ENCODE results near the gene ZBTB11. TPM values are rescaled to one million over a fixed set of nuclear protein-coding genes. Genes with fewer than 3 reads are reported as not detected.

ZBTB11 gene
- total and polyA plus RNA-seq, 7 donors, result 3.0 to 24.4 (median 18.6) TPM

DNA sequence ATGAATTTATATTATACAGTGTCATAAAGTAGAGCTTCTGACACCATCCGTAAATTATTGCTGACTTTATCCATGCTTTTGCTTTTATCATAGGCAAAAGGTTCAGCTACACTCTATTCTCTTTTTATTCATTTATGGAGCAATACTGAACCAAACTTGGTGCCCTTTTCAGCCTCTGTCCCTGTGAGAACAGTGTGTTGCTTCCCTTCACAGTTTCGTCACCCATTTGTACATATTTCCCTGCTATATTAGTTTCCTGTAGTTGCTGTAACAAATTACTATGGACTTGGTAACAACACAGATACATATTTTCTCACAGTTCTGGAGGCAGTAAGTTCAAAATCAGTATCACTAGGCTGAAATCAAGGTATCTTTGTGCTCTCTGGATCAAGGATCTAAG is 12.4 kb upstream of the ZBTB11 start:
- Histone ChIP-seq H3K4me3 (no peak overlapping the region), H3K4me1 (peaks cover 0 to 25% (median 23%) of the 10 kb centered on the region in 4 donors), H3K9me3 (no peaks in the 10 kb centered on the region), H3K27me3 (no peaks in the 10 kb centered on the region), H3K36me3 (peaks cover 0 to 12% (median under 1%) of the 10 kb centered on the region in 4 donors), H3K27ac (no peak overlapping the region)
- intact Hi-C loops (cut with DNase I), result loop anchor here (5.0 to 10.0 kb wide), 3 partner anchors 88 to 1194 kb away; partner anchors contain the start of genes NXPE3 and TMEM45A
- TF ChIP-seq, protein P1, sequence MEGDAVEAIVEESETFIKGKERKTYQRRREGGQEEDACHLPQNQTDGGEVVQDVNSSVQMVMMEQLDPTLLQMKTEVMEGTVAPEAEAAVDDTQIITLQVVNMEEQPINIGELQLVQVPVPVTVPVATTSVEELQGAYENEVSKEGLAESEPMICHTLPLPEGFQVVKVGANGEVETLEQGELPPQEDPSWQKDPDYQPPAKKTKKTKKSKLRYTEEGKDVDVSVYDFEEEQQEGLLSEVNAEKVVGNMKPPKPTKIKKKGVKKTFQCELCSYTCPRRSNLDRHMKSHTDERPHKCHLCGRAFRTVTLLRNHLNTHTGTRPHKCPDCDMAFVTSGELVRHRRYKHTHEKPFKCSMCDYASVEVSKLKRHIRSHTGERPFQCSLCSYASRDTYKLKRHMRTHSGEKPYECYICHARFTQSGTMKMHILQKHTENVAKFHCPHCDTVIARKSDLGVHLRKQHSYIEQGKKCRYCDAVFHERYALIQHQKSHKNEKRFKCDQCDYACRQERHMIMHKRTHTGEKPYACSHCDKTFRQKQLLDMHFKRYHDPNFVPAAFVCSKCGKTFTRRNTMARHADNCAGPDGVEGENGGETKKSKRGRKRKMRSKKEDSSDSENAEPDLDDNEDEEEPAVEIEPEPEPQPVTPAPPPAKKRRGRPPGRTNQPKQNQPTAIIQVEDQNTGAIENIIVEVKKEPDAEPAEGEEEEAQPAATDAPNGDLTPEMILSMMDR (IDR thresholded peaks at IDR 0.05), result no peak
- no peak for TF ChIP-seq EP300 (IDR thresholded peaks at IDR 0.05)
- TF ChIP-seq POLR2A (IDR thresholded peaks at IDR 0.05), result no peak
- no peak for TF ChIP-seq POLR2AphosphoS5 (IDR thresholded peaks at IDR 0.05)
- DNase-seq, result no peak
- WGBS, 2 donors, result 89 to 91% methylated on average over 2 of the region's 2 CpGs

DNA sequence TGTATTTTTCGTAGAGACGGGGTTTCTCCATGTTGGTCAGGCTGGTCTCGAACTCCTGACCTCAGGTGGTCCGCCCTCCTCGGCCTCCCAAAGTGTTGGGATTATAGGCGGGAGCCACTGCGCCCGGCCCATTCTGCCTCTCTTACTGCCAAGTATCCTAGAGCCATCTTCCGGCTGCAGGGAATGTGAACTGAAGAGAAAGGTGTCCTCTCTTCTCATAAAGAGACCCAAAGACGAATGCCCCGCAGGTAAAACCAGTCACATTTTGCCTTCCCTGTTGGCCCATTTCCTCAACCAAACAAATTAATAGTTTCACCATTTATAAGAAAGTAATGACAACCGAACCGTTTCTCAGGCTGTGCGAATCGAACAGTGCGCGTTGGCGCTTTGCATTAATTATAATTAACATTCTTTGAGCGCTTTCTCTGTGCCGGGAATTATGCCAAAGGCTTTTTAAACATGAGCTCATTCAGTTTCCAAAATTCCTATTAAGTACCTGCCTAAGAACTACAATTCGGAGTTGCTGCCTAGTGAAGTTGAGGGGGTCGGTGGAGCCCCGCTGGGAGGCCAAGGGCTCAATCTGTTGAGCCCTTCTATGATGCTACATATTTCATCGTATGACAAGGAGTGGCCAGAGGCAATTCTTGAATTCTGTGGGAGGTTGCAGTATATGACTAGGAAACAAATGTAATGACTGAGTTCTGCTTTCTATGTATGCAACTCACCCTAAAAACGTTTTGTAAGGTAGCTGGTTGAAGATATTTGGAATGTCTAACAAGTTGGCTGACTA is 10.4 kb upstream of the ZBTB11 start:
- Histone ChIP-seq H3K27me3 (no peaks in the 10 kb centered on the region), H3K9me3 (no peaks in the 10 kb centered on the region), H3K27ac (peak overlapping the region; percentile 92 to 96 (median 94)), H3K4me3 (peak overlapping the region; percentile 37 to 77 (median 64)), H3K4me1 (peaks cover 0 to 39% (median 33%) of the 10 kb centered on the region in 4 donors), H3K36me3 (peaks cover 7 to 31% (median 17%) of the 10 kb centered on the region in 4 donors)
- WGBS, 2 donors, result 49 to 50% methylated on average over 25 of the region's 25 CpGs
- TF ChIP-seq POLR2A (IDR thresholded peaks at IDR 0.05) (no peak), EP300 (IDR thresholded peaks at IDR 0.05) (no peak), POLR2AphosphoS5 (IDR thresholded peaks at IDR 0.05) (no peak)
- TF ChIP-seq, protein P1 (IDR thresholded peaks at IDR 0.05), result no peak
- intact Hi-C loops (cut with DNase I), result loop anchor here (5.0 to 10.0 kb wide), 3 partner anchors 90 to 1193 kb away; partner anchors contain the start of genes NXPE3 and TMEM45A
- no peak for DNase-seq

DNA sequence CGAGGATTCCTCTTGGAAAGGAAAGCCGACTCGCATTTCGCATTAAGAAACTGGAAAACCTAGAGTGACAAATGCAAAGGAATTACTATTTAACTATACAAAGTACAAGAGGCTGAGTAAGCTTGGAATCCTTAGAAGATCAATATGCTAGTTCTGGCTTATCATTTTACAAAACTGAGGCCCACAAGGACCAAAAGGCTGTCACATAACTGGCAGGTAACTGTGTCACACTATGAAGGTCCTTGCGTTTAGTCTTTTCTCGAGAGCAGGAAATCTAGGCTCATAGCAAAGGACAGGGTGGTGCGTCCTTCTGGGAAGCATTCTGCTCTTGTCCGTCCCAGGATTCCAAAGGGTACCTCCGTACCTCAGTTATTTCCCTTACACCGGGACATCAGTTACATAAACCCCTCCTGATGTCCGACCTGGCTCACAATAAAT is 9.0 kb upstream of the ZBTB11 start:
- Histone ChIP-seq H3K27ac (peak overlapping the region; percentile 92 to 96 (median 94)), H3K4me1 (peaks cover 0 to 39% (median 33%) of the 10 kb centered on the region in 4 donors), H3K27me3 (no peaks in the 10 kb centered on the region), H3K36me3 (peaks cover 9 to 46% (median 30%) of the 10 kb centered on the region in 4 donors), H3K9me3 (no peaks in the 10 kb centered on the region), H3K4me3 (peak overlapping the region; percentile 58 to 77 (median 64))
- 1 to 3% methylated on average over 11 of the region's 11 CpGs for WGBS, 2 donors
- intact Hi-C loops (cut with DNase I), result loop anchor here (1.0 to 10.0 kb wide), 4 partner anchors 9 to 1191 kb away; partner anchors contain the start of genes NXPE3, TMEM45A and ZBTB11
- TF ChIP-seq EP300 (IDR thresholded peaks at IDR 0.05), result no peak
- TF ChIP-seq POLR2A (IDR thresholded peaks at IDR 0.05), result no peak
- no peak for TF ChIP-seq POLR2AphosphoS5 (IDR thresholded peaks at IDR 0.05)
- TF ChIP-seq, protein P1 (IDR thresholded peaks at IDR 0.05), result no peak
- no peak for DNase-seq

DNA sequence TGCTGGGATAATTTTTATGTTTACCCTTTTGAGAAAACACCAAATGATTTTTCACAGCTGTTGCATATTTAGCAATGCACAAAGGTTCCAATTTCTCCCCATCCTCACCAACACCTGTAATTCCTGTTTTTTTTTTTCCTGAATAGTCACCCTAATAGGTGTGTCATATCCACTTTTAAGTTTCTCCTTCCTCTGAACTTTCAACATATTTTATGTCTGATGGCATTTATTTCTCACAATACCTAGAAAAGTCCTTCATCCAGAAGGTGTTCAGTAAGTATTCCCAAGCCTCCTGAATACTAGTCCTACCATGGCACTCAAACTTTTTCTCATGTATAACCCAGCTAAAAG is 8.1 kb upstream of the ZBTB11 start:
- no peak for TF ChIP-seq POLR2A (IDR thresholded peaks at IDR 0.05)
- TF ChIP-seq EP300 (IDR thresholded peaks at IDR 0.05), result no peak
- TF ChIP-seq POLR2AphosphoS5 (IDR thresholded peaks at IDR 0.05), result no peak
- TF ChIP-seq, protein P1 (IDR thresholded peaks at IDR 0.05), result no peak
- H3K27ac ChIP-seq, result peak overlapping the region; percentile 92 to 96 (median 94)
- H3K4me3 ChIP-seq, result peak overlapping the region in 2 of 4 donors; percentile 66 to 77
- intact Hi-C loops (cut with DNase I), result loop anchor here (5.0 to 10.0 kb wide), 3 partner anchors 92 to 1190 kb away; partner anchors contain the start of genes NXPE3 and TMEM45A
- H3K27me3 ChIP-seq, result no peaks in the 10 kb centered on the region
- peaks cover 13 to 54% (median 38%) of the 10 kb centered on the region in 4 donors for H3K36me3 ChIP-seq
- H3K9me3 ChIP-seq, result no peaks in the 10 kb centered on the region
- H3K4me1 ChIP-seq, result peaks cover 0 to 39% (median 33%) of the 10 kb centered on the region in 4 donors
- DNase-seq, result no peak

Measured in sigmoid colon (tissue), 7 donors.